Activated CD4-positive, alpha-beta T cell treated with anti-CD3 and anti-CD28 coated beads, Interleukin-10, Interleukin-2, amounts not matched to agents 100 ng/mL and 50 ng/mL, durations not matched to agents 16 hours and 8 hours (primary cell): ENCODE results near the gene COPZ1.

Experiments
- DNase-seq: peaks from one replicate; pipeline ENCODE4 v3.0.0-alpha.2; 2020

The COPZ1 gene

GRCh38 chr12:54398995-54399793 is 74.3 kb downstream of the COPZ1 start:
- peak; percentile 88 for DNase-seq

GRCh38 chr12:54401119-54401518 is 76.2 kb downstream of the COPZ1 start:
- no peak for DNase-seq
